HPDE6-E6E7 (cell line): ENCODE results near the gene CYGB.

ENCODE experiments used
- DNase-seq: peaks from one replicate; pipeline ENCODE4 v3.0.0; 2011; ENCODE audit warnings: missing footprints; ENCODE audit errors: extremely low spot score

CYGB gene

DNA sequence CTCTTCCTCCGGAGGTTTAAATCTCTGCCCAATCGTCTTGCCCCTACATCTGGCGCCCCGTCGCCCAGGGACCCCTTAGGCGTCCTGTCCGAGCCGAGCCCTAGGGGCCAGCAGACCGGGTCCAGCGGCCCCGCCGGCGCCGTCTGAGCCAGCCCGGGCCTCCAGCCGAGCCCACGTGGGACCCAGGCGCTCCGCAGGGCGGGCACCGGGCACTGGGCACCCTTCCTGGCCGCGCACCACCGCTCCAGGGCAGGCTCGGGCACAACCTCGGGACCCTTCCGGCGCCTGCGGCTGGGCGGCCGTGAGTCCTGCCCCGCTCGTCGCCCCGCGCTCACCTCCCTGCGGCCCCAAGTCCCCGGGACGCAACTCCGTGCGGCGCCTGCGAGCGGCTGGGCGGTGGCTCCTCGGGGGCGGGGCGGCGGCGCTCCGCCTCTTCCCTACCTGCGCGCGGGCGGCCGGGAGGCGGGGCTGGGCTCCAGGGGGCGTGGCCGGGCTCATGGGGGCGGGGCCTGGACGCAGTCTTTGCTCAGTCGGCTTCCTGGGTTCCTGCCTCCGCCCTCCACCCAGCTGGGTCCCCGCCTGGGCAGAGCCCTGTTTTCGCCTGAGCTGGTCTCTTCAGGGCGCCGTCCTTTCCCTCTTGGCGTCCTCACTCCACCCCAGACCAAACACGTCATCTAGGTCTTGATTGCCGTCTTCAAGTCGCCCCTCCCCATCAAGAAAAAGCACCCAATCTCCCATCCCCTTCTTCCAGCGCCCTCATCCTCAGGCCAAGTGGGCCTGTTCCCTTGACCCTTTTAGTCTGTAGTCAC lies 36.3 kb downstream of the CYGB start, which contains the start of gene RHBDF2:
TSS of gene RHBDF2 (minus strand) at position 406 of the 809 bp plus-strand sequence. CDS start 19,899 bp downstream, outside the sequence.
- DNase-seq: peak; percentile 89

DNA sequence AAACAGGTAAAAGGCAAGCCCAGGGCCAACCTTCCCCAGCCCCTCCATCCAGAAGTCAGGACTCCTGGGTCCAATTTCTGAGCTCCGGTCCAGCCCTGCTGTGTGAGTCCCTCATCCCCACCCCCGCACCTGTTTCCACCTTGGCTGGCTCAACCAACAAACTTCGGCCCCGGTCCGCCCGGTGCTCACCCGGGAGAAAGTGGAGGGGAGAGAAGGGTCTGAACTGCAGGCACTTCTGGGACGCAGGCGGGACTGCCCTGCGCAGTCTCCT lies 36.8 kb downstream of the CYGB start:
- DNase-seq: no peak

DNA sequence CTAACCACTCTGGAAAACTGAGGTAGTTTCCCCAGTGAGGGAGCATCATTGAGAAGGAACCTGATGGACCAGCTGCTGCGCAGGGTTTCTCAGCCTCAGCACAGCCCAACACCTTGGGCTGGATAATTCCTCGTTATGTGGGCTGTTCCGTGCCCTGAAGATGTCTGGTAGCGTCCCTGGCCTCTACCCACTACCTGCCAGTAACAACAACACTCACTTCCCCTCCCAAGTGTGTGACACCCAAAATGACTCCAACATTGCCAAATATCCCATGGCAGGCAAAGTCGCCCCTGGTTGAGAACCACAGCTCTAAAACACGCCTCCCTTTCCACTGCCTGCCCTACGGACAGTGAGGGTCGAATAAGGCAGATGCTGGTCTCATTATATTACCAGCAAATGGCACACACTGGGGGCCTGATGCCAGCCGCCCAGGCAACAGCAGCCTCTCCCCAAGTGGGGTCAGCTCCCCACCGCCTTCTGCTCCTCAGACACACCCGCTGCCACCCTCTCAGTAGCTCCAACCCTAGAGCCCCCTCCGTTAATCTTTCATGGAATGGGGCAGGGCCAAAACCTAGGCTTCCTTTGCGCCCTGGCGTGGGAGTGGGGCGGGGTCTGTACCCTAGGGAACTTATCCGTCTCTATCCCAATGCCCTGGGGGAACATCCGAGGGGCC lies 37.3 kb downstream of the CYGB start:
- DNase-seq: no peak

DNA sequence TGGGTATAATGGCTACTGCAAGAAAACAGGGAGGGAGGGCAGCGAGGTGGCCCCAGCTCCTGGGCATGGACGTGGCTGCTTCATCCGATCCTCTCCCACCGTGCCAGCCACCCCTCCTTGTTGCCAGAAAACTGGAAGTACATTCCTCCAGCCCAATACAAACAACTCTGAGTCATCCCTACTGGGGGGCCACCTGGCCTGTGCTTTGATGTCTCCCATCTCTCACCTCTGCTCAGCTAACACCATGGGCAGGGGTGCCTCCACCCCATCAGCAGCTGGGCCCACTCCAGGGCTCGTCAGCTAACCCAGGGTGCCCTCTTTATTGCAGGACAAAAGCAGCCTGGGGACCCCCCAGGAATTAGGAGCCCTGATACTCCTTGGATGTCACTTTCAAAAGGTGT lies 38.2 kb downstream of the CYGB start:
- no peak for DNase-seq

DNA sequence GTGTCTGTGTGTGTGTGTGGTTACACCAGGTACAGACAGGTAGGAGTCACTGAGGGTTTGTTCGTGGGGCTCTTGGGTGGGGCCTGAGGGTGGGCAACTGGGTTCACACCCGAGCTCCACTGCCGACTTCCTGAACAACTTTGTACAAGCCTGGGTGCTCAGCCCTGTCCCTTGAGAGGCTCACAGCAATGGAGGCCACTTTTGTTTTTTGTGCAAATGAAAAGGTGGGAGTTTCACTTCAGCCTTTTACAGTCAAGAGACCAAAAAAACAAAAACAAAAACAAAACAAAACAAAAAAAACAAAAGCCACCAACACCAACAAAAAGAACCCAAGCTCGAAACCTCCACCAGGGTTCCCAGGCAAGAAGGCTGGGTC lies 38.6 kb downstream of the CYGB start:
- no peak for DNase-seq

DNA sequence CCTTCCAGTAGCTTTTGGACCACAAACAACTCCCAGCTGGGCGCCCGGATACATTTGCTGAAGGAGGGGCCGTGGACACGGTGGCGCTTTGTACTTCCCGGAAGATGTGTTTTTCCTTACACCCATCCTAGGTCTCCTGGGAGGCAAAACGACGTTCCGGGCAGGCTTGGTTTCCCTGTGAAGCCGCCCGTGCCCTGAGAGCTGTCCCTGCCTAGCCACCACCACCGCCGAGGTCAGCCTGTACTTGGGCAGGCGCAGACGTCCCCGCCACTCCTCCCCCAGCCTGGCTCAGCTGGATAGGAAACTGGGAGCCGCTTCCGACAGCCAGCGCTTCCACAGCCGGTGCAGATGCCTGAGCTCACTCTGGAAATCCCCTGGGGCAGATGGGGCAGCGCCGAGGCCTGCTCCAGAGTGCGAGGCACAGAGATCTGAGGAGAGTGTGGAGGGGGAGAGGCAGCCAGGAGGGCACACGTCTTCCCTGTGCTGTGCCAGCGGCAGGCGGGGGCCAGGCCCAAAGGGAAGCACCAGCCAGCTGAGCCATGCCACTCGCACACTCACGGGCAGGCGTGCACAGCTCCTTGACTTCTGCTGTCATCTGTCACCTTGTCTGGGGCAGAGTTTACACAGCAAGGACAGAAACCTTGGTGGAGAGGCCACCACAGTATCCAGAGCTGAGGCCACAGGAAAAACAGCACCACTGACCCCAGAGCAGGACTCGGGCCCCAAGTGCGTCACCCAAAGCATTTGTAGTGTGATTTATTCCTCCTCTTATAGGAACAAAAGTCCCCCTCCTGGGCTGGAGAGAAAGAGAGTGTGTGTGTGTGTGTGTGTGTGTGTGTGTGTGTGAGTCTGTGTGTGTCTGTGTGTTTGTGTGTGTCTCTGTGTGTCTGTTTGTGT lies 39.3 kb downstream of the CYGB start:
- peak; percentile 83 for DNase-seq

DNA sequence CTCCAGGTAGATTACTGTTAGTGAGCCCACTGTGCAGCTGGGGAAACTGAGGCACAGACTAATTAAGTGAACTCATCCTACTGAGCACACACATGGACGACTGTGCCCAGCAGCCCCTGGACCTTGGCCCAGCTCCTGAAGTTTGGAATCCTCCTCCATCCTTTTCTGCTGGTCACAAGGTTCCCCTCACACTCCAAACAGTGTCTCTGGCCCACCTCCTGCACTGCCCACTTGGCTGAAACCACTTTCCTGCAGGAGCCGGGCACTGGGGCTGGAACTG lies 39.9 kb downstream of the CYGB start:
- DNase-seq: no peak

DNA sequence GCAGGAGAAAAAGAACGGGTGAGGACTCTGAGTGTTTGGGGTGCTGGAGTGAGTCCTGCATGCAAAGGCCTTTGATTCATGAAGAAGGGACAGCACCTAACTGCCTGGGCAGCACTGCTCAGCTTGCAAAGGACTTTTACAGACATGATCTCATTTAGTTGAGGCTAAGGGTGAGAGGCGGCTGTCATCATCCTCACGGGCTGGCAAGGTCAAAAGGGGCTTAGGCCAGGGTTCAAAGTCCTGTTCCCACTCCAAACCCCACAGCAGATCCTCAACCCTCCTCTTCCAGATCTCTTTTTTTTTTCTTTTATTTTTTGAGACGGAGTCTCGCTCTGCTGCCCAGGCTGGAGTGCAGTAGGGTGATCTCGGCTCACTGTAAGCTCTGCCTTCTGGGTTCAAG lies 41.0 kb downstream of the CYGB start:
- DNase-seq: no peak

DNA sequence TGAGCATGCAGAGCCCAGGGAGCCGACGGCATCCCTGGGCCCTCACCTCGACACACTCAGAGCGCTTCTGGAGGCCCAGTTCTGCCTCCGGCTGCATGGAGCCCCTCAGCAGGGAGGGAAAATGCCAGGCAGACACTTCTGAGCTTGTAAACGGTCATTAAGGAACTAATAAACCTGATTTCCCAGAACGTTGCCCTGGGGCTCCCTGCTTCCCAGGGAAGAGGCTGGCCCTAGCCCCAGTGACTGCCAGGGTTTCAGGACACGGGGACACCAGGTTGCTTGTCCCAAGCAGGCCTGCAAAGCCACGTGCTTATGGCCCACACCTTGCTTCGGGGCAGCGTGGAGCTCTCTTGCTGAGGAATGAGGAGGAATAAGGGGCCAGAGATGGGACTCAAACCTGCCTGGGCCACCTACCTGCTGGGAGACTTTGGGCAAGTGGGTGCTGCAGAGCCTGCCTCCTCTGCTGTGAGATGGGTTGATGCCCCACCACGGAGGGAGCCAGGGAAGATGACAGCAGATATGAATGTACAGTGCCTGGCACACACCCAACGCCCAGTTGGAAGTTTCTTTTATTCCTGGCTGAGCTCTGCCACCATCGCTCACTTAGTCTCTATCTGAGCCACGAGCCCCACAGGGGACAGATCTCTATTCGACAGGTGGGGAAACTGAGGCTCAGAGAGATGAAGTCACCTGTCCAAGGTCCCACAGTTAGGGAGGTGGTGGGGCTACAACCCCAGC lies 41.7 kb downstream of the CYGB start:
- no peak for DNase-seq

DNA sequence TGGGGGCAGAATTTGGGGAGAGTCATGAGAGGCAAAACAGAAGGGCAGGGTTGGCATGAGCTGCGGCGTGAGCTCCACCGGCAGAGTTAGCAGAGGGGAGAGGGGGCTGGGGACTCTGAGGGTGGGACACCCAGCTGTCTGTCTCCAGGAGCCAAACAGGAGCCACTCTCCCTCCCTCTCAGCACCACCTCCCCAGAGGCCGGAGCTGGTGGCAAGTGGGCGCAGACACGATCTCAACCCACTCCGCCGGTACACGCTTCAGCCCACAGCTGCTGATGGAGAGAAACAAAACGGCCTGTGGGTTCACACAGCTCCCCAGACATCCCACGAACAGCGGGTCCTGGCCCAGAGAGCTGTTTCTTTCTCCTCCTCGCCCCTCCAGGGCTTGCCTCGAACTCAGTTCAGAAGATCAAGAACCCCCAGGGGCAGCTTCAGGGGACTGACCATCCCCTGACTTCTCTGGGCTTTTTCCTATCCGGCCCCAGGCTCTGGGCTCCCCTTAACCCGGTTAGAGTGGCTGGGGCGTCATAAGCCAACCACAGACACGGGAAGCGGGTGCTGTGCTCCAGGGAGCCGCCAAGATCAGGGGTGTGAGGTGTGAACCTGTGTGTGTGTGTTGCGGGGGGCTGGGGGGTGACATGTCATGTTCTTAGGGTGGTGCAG lies 43.9 kb downstream of the CYGB start:
- no peak for DNase-seq

DNA sequence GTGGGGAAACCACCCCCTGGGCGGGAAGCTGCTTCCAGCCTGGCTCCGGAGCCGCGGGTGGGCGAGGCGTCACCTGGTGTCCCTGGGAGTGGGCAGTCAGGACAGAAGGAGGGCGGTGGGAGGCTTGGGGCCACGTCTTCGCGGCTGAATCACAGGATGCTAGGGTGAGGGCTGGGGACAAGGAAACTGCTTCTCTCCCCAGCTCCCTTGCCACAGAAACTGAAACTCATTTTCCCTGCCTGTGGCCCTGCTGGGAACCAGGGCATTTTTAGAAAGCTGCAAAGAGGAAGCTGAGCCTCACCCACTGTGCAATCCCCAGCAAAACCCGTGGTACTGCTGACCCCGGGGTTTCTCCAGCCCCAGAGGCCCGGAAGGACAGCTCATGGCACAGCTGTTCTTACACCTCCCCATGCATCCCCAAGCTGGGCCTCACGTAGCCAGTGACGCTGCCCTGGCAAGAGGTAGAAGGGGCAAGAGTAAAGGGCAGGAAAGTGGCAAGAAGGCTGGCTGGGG lies 44.5 kb downstream of the CYGB start:
- peak; percentile 86 for DNase-seq

DNA sequence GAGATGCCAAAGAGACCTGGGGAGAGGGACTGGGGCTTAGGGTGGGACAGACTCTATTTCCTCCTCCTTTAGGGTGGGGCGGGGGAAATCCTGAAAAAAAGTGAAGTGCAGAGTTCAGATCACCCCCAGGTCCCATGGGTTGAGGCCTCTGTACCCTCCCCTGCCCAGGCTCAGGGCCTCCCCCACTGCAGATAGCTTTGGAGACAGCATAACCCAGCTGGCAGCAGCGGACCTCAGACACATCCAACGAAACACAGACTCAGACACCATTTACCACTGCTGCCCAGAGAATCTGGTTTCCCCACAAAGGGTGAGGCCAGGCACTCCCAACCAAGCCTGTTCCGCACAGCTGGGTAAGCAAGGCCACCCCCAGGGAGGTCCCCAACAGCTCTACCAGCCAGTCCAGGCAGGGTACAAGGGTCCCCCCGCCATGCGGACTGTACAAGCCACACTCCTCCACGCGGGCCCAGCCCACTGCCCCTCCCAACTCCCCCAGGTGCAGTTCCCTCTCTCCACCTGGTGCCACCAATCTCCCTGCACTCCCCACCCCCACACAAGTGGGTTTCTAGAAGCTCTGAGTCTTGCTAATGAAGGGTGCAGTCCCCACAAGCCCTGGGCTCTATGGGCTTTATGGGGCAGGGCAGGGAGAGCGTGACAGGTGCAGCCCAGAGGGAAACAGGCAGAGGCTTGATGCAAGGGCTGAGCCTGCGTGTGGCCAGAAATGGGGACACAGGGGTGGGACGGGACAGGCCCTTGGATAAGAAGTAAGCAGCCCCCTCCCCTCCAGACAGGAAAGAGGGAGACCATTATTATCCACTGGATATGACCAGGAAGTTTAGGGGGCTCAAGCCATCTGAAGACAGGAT lies 45.2 kb downstream of the CYGB start:
- no peak for DNase-seq

DNA sequence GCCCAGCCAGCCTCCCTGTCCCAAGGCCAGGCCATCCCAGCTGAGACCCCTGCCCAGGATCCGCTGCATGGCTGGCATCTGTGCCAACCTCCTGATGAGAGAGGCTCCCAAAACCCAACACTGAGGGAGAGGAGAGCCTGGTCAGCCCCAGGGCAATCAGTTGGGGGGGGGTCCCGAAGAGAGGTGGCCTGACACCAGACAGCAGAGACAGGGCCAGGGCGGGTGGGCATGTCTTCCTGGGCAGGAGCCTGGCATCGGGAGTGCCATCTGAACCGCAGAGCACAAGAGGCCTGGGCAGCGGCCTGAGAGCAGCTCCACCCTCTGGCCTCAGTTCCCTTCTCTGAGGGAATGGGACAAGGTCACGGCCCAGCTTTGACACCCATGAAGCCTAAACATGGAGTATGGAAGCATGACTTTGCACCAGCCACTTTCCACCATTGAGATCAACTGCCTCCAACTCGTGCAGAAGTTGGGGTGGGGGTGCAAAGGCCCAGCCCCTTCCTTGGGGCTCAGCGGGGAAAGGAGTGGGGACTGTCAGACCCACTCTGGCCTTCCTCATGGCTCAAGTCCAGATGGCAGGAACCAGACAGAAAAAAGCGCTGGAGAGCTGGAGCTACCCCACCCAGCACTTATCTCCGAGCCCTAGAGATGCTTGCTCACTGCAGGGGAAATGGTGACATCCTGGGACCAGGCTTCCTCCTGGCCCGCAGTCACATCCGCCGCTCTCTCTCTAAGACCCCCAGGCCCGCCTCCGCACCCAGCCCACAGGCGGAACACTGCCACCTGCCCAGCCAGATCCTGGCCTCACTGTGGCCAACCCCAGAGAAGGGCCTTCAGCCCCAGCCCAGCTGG lies 46.0 kb downstream of the CYGB start:
- no peak for DNase-seq

DNA sequence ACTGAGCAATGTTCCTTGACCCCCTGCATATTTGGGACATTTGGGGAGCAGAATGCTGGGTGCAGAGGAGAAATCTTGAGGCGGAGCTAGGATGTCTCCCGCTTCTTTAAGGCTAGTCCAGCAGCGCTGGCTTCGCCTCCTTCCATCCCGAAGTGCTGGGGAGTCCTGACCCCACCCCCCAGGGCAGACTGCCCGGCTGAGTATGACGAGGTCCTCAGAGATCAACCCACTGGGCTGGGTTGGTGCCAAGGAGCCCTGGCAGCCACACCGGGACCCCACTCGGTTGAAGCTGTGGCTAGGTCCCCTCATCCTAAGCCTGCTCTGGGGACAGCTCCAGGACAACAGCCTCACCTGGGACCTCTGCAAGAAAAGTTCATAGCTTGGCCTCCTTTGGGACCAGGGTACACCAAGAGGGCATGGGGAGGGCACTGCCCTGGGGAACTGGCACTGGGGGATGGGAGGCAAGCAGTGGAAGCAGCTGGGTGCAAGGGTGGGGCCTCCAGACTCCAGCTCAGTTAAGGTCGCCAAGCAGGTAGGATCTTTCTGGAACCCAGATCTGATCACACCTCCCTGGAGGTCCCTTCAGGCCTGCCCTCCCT lies 47.3 kb downstream of the CYGB start:
- no peak for DNase-seq

DNA sequence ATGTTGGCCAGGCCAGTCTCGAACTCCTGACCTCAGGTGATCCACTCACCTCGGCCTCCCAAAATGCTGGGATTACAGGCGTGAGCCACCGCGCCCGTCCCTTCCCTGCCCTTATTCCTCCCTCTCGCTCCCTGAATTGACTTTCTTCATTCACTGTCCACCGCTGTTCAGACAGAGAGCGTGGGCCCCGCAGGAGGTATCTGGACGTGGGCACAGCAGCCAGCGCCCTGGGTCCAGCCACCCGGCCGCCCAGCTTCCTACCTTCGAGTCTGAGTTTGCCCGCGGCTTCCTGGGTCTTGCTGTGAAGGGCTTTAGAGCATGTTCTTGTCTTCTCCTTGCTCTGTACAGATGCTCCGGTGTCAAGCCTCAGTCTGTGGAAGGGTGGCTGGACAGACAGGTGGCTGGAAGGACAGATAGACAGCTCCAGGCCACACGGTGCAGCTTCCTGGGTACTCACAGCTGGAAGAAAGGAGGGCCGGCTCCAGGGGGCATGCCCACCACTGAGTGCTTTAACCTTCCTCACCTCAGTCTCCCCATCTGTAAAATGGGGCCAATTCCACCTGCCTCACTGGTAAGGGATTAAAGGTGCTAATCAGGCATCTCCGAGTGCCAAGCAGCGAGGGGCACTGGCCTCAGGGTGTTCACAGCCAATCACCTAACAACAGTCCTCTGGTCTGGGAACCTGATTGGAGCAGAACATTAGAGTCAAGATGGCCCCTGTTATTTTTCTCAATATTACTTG lies 49.9 kb downstream of the CYGB start:
- no peak for DNase-seq

DNA sequence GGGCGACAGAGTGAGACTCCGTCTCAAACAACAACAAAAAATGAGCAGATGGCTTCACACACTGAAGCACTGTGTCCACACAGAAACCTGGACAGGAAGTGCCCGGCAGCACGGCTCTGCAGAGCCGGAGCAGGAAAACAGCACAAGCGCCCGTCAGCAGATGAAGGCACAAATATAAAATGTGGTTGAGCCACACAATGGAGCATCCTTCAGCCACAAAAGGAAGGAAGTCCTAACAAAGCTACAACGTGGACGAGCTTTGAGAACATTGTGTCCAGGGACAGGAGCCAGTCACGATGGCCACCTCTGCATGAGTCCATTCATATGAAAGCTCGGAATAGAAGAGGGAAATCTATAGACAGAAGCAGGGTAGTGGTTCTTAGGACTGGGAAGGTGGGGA lies 51.9 kb downstream of the CYGB start:
- no peak for DNase-seq

DNA sequence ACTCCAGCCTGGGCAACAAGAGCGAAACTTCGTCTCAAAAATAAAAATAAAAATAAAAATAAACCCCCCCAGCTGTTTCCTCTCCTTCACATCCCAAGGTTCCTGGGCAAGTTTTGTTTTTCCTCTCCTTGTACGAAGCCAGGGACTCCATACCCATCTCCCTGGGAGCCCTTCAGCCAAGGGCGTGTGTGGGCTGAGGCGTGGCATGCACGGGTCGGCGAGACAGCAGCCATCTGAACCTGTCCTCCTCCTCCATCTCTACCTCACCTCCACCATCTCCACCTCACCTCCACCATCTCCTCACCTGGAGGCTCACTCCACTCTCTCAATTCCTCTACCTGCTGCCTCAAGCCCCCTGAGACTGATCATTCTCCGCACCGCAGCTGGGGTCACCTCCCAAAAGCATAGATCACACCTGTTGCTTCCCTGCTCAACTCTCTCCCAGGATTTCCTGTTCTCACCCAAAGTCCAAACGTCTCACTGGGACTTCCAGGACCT lies 53.2 kb downstream of the CYGB start:
- no peak for DNase-seq

DNA sequence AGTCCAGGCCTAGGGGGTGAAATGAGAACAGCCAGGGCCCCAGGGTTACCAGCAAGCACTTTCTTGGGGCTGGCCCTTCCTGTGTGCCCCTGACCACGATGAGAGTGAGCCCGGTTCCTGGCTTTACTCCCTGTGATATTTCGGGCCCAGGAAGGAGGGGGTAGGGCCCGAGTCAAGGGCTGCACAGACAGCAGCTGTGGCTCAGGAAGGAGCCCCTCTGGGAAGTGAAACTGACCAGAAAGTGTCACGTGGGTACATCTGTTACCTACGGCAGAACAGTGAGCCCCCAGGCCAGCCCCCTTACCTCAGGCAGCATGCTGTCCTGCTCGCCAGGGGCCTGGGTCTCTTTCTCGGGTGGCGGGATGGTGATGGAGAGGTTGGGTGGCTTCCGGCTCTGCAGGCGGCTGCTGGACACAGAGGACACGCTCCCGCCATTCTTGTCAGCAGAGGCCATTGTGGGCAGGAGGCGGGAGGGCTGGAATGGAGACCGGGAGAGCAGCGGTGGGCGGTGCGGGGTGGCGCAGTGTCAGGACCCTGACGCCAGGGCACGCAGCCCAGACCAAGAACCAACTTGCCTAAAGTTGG lies 56.3 kb downstream of the CYGB start:
- DNase-seq: no peak
